NOMO-1 (cell line): Measurements from ENCODE around the gene CNOT2.
"Not testable (repeated sequence)": the region's sequence is repeated elsewhere in the genome, so short reads cannot be mapped to it uniquely, and the experiment has no call there.

ENCODE experiments used
- DNase-seq, 2 experiments: peaks; one replicate each; lab custom pipeline; 2025; ENCODE audit not compliant: unreplicated experiment in 2 of 2; lab: John Stamatoyannopoulos, UW

Gene CNOT2

GRCh38 chr12:70359458-70360197 lies 116.4 kb downstream of the CNOT2 start:
- no peak for DNase-seq

DNA sequence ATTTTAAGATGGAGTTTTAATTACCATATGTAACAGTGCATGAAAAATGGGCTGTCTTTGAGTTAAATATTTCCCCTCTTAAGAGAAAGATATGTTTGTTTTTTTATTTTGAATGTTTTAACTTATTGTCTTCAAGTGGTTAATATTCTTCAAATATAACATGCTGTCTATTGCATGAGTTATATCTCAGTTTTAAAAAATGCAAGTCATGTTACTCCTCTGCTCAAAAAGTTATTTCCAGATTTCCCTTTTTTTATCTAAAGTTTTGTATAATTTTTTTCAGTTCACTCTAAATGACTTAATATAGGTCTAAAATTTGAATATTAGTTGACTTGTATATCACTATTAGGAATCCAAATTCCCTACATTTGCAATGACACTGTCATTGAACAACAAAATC lies 117.0 kb downstream of the CNOT2 start:
- DNase-seq = no peak

DNA sequence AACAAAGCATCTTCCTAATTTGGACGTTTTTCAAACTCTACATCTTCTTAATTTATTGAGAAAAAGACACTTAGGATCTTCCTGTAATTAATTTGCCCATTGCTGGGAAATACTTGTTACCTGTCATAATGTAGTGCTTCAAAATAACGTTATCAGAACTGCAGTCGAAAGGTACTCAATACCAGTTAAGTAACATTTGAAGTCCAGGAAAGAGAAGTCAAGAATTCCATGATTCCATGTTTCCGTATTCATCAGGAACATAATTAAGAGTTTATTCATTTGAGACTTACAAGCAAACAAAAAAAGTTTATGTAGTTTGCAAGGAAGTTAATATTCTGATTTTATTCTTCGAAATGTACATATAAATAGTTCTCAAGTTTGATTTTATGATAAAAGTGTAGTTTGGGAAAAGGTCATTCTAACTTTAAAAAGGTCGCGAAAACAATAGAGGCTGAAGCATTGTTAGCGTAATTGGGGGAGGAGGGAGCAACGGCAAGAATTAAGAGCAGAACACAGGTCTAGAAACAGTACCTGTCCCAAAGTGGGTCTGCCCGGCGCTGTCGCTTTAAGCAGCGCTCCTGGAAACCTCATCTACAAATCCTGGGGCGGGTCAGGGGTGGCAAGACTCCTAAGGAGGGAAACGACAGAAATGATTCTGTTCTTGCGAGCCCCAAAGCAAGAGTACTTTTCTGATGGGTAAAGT lies 121.6 kb downstream of the CNOT2 start:
- DNase-seq = no peak

DNA sequence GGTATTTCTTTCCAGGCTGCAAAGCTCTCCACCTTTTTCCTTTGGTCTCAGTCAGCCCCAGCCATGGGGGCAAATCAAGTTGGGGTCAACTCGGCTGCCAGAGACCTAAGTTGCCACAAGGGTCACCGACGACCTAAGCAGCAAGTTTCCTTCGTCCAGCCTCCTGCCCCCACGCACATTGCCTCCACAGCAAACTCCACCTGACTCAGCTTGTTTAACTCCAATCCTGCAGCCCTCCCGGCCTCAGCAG lies 122.1 kb downstream of the CNOT2 start:
- no peak for DNase-seq

- no peak for DNase-seq
Measured at GRCh38 chr12:70365648-70366518, 122.7 kb downstream of the CNOT2 start, which contains the start of gene KCNMB4. Gene KCNMB4 (plus strand): TSS chr12:70366290. CDS start chr12:70366735, 445 bp downstream.

DNA sequence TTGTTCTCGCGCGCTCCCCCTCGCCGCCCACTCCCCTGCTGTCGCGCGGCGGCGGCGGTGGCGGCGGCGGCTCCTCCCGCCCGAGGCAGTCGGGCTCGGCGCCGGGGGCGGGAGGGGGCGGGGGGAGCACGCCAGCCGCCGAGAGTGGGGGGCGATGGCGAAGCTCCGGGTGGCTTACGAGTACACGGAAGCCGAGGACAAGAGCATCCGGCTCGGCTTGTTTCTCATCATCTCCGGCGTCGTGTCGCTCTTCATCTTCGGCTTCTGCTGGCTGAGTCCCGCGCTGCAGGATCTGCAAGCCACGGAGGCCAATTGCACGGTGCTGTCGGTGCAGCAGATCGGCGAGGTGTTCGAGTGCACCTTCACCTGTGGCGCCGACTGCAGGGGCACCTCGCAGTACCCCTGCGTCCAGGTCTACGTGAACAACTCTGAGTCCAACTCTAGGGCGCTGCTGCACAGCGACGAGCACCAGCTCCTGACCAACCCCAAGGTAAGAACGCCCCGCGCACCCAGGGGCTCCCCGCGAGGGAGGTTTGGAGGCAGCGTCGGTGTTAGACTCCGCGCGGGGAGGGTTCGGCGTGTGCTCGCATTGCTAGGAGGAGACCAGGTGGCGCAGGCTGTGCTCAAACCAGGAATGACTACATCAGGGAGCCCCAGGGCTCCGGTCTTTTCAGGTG lies 123.5 kb downstream of the CNOT2 start:
- peak in 1 of 2 experiments; percentile 19 for DNase-seq

GRCh38 chr12:70367258-70368141 lies 124.3 kb downstream of the CNOT2 start:
- no peak for DNase-seq

DNA sequence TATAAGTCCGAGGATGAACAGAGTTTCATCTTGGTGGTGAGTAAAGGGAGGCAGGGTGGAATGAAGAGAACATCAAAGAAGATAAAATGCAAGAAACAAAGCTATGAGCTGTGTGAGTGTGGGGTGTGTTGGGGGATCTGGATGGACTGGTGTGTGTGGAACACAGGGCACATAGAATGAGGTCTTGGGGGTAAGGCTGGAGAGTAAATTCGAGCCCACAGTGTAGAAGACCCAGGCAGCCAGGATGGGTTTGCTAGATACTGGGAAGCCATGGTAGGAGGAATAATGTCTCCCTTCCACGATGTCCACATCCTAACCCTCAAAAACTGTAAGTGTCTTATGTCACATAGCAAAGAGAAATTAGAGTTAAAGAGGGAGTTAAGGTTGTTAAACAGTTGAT lies 129.6 kb downstream of the CNOT2 start:
- no peak for DNase-seq

DNA sequence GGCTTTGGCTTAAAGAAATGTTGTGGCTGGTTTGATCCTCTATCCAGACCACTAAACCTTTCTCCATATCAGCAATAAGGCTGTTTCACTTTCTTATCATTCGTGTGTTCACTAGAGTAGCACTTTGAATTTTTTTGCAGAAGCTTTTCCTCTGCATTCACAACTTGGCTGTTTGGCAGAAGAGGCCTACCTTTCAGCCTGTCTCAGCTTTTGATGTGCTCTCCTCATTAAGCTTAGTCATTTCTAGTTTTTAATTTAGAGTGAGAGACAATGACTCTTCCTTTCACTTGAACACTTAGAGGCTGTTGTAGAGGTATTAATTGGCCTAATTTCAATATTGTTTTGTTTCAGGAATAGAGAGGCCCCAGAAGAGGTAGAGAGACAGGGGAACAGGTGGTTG lies 136.6 kb downstream of the CNOT2 start:
- DNase-seq = no peak

- no peak for DNase-seq
Measured at GRCh38 chr12:70383484-70383883, 140.3 kb downstream of the CNOT2 start.

DNA sequence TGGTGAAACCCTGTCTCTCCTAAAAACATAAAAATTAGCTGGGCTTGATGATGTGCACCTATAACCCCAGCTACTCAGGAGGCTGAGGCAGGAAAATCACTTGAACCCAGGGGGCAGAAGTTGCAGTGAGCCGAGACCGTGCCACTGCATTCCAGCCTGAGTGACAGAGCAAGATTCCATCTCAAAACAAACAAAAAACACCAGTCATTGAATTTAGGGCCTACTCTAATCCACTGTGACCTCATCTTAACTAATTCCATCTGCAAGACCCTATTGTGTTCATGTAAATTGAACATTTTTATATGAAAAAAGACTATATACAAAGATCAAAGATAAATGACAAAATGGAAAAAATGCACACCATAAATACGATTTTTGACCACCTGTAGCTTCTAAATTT lies 140.7 kb downstream of the CNOT2 start:
- no peak for DNase-seq

DNA sequence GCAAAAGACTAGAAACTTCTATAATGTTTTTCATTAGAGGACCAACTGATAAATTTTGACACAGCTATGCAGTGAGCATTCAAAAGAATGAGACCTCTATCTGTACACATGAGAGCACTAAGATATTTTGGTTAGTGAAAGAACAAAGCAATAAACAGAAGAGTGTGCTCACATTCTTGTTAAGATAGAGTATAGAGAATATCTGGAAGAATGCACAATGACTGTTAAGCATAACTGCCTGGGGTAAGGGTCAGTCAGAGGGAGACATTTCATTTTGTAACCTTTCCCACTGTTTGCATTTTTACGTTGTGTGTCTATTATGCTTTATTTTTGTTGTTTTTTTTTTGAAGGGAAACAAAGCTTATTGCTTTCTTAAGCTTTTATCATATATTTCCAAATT lies 143.5 kb downstream of the CNOT2 start:
- no peak for DNase-seq

DNA sequence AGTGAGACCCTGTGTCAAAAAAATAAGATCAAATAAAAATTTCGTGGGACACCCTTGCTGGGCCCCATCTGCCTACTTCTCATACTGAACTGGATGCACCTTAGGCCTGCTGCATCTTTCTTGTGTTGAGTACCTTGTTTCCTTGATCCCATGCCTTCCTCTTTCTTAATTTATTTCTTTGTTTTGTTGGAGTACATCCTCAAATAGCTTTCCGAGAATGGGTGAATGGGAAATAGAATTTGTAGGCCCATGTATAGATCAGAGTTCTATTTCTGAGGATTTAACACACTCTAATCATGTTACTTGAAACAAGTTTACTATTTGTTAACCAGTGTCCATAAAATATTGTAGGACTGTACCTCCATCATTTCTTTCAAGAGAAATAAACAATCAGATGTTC lies 146.4 kb downstream of the CNOT2 start:
- no peak for DNase-seq

- not testable (repeated sequence) for DNase-seq
Measured at GRCh38 chr12:70392631-70393030, 149.4 kb downstream of the CNOT2 start.

- DNase-seq = no peak
Measured at GRCh38 chr12:70393787-70394499, 150.7 kb downstream of the CNOT2 start.

DNA sequence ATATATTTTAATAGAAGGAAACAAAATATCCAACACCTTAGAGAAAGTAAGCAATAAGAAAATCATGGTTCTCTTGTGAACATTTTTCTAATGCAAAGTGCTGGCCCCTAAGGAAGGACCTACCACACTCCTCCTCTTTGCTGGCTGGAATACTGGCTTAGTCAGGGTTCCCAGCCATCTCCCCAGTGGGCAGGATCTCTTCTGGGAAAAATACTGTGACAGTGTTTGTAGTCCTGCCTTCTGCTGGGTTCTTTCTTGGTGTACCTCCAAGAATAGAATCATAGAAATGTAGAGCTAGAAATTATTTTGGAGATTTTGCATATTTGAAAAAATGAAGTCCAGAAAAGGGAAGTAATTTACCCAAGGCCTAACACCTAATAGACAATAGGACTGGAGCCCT lies 154.8 kb downstream of the CNOT2 start:
- DNase-seq = no peak

- DNase-seq = no peak
Measured at GRCh38 chr12:70398862-70399261, 155.6 kb downstream of the CNOT2 start.

GRCh38 chr12:70399311-70399710 lies 156.1 kb downstream of the CNOT2 start:
- DNase-seq = no peak

DNA sequence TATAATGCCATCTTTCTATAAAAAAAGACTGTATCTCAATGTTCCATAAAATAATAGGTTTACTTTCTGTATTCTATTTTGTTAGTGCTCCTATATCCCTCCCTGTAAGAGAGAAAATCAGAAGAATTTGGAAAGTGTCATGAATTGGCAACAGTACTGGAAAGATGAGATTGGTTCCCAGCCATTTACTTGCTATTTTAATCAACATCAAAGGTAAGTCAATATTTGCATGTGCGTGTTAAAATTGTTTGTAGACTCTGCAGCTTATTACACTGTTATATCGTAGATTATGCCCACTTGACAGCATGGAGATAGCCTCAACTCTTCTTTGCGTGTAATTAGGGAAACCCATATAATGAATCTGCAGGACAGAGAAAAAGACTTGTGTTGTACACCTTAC lies 156.9 kb downstream of the CNOT2 start:
- no peak for DNase-seq

DNA sequence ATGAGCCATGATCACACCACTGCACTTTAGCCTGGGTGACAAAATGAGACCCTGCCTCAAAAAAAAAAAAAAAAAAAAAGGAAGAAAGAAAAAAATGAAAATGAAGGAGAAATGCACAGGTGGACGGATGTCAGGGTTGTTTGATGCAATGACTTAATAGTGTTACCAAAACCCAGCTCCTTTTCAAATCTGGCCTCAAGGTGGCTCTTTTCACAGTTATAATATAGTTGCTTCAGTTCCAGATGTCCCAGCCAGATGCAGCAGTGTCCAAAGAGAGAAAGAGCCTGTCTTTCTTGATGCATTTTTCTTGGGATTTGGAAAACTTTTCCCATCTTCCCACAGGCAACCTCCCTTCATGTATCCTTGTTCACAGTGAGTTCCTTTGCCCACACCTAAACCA lies 159.4 kb downstream of the CNOT2 start:
- DNase-seq = no peak
